DMS 273 (cell line): ENCODE data around the gene LMTK3.
A peak's percentile ranks its signal among the peaks of the same experiment; 100 is the strongest.
"Not testable (repeated sequence)": the region's sequence is repeated elsewhere in the genome, so short reads cannot be mapped to it uniquely, and the experiment has no call there.

Source experiments
- DNase-seq: peaks from one replicate; lab custom pipeline; 2025; ENCODE audit not compliant: unreplicated experiment; lab: John Stamatoyannopoulos, UW

The LMTK3 gene

GRCh38 chr19:48541813-48542212 is 30.2 kb upstream of the LMTK3 start:
- no peak for DNase-seq

- peak; percentile 42 for DNase-seq
Measured at GRCh38 chr19:48540110-48540509, 28.5 kb upstream of the LMTK3 start.

- DNase-seq, result peak; percentile 61
Measured at GRCh38 chr19:48539503-48540096, 28.0 kb upstream of the LMTK3 start.

- not testable (repeated sequence) for DNase-seq
Measured at GRCh38 chr19:48538057-48538456, 26.4 kb upstream of the LMTK3 start.

- DNase-seq, result no peak
Measured at GRCh38 chr19:48537541-48537940, 25.9 kb upstream of the LMTK3 start.

GRCh38 chr19:48533770-48534169 is 22.1 kb upstream of the LMTK3 start:
- DNase-seq, result no peak

GRCh38 chr19:48530770-48531169 is 19.1 kb upstream of the LMTK3 start:
- DNase-seq, result no peak

- no peak for DNase-seq
Measured at GRCh38 chr19:48530066-48530720, 18.6 kb upstream of the LMTK3 start.

- no peak for DNase-seq
Measured at GRCh38 chr19:48529156-48529555, 17.5 kb upstream of the LMTK3 start.

GRCh38 chr19:48524732-48525131 is 13.1 kb upstream of the LMTK3 start:
- no peak for DNase-seq

GRCh38 chr19:48524221-48524620 is 12.6 kb upstream of the LMTK3 start:
- DNase-seq, result no peak

- no peak for DNase-seq
Measured at GRCh38 chr19:48520134-48520533, 8.5 kb upstream of the LMTK3 start.

GRCh38 chr19:48519426-48519825 is 7.8 kb upstream of the LMTK3 start:
- not testable (repeated sequence) for DNase-seq

- no peak for DNase-seq
Measured at GRCh38 chr19:48518207-48518606, 6.6 kb upstream of the LMTK3 start.

- DNase-seq, result no peak
Measured at GRCh38 chr19:48516536-48516935, 4.9 kb upstream of the LMTK3 start.

GRCh38 chr19:48514123-48514458 is 2.5 kb upstream of the LMTK3 start:
- DNase-seq, result no peak

- peak; percentile 91 for DNase-seq
Measured at GRCh38 chr19:48513289-48514122, 1.9 kb upstream of the LMTK3 start.

- DNase-seq, result no peak
Measured at GRCh38 chr19:48512504-48513288, 1.1 kb upstream of the LMTK3 start.

- no peak for DNase-seq
Measured at GRCh38 chr19:48511321-48511731, 309 bp downstream of the LMTK3 start.

GRCh38 chr19:48510421-48511268 is 990 bp downstream of the LMTK3 start:
- peak; percentile 88 for DNase-seq
